ENCODE measurements around the gene C10orf71.

C10orf71 gene

GRCh38 chr10:49359349-49360270 is 60.6 kb downstream of the C10orf71 start:
- TF ChIP-seq, protein P1, sequence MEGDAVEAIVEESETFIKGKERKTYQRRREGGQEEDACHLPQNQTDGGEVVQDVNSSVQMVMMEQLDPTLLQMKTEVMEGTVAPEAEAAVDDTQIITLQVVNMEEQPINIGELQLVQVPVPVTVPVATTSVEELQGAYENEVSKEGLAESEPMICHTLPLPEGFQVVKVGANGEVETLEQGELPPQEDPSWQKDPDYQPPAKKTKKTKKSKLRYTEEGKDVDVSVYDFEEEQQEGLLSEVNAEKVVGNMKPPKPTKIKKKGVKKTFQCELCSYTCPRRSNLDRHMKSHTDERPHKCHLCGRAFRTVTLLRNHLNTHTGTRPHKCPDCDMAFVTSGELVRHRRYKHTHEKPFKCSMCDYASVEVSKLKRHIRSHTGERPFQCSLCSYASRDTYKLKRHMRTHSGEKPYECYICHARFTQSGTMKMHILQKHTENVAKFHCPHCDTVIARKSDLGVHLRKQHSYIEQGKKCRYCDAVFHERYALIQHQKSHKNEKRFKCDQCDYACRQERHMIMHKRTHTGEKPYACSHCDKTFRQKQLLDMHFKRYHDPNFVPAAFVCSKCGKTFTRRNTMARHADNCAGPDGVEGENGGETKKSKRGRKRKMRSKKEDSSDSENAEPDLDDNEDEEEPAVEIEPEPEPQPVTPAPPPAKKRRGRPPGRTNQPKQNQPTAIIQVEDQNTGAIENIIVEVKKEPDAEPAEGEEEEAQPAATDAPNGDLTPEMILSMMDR (IDR thresholded peaks at IDR 0.05; ENCODE audit: extremely low read depth, insufficient read depth, missing control alignments), result no peak
- in situ Hi-C loops (cut with MboI; ENCODE audit: low pct_unique_long_range_greater_than_20kb, low sequenced_read_pairs, unreplicated experiment), result no loop called here
- DNase-seq (ENCODE audit: low spot score), result no peak

DNA sequence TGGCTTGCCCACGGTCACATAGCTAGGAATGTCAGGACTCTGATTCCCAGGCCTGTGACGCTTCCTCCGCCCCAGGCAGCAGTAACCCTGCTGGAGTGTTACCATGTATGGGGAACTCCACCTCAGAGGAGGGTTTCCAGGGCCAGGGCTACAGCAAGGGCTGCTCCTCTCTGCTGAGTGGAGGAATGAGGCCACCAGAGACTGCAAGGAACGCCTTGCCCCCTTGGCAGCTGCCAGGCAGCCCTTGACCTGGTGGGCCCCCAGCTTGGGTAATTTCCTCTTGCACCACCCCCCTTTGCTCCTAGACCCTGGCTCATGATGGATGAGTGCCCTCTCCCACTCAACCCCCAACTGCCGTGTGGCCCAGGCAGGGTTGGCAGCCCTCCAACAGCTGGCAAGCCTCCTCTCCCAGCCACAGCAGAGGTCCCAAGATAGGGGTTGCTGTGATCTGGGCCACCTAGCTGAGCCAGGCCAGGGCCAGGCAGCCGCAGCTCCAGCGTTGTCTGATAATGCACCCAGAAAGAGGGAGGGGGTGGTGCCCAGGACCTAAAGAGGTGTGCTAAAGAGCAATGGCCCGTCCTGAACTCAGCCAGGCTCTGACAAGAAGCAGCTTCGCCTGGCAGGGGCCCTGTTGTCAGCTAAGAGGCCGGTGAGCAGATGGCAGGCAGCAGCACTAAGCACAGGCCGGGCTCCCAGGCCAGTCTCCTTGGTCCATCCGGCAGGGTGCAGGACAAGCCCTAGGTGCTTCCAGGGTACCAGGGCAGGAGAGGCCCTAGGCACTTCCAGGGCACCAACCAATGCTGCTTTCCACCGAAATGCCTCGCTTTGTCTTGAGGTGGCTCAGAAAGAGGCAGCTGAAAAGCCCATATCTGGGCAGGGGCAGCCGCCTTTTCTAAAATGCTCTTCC is 61.6 kb downstream of the C10orf71 start:
- DNase-seq (ENCODE audit: low spot score), result no peak
- TF ChIP-seq, protein P1 (IDR thresholded peaks at IDR 0.05; ENCODE audit: extremely low read depth, insufficient read depth, missing control alignments), result no peak
- in situ Hi-C loops (cut with MboI; ENCODE audit: low pct_unique_long_range_greater_than_20kb, low sequenced_read_pairs, unreplicated experiment), result no loop called here

DNA sequence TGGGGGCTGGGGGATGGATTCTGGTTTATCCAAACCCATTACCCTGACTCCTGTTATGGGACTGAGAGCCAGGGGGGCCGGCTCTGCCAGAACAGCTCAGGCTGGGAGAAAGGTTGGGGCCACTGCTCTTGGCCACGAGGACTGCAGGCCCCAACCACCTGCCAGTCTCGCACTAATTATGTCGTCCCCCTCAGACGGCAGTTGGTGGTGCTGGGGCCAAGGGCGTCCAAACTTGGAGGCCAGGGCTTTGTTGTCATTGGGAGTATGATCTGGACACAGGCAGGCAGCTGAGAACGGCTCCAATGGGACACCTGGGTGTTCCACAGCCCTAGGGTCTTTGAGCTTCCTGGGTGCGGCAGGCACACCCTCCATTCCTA is 62.2 kb downstream of the C10orf71 start:
- DNase-seq (ENCODE audit: low spot score), result no peak
- in situ Hi-C loops (cut with MboI; ENCODE audit: low pct_unique_long_range_greater_than_20kb, low sequenced_read_pairs, unreplicated experiment), result no loop called here
- TF ChIP-seq, protein P1 (IDR thresholded peaks at IDR 0.05; ENCODE audit: extremely low read depth, insufficient read depth, missing control alignments), result no peak

DNA sequence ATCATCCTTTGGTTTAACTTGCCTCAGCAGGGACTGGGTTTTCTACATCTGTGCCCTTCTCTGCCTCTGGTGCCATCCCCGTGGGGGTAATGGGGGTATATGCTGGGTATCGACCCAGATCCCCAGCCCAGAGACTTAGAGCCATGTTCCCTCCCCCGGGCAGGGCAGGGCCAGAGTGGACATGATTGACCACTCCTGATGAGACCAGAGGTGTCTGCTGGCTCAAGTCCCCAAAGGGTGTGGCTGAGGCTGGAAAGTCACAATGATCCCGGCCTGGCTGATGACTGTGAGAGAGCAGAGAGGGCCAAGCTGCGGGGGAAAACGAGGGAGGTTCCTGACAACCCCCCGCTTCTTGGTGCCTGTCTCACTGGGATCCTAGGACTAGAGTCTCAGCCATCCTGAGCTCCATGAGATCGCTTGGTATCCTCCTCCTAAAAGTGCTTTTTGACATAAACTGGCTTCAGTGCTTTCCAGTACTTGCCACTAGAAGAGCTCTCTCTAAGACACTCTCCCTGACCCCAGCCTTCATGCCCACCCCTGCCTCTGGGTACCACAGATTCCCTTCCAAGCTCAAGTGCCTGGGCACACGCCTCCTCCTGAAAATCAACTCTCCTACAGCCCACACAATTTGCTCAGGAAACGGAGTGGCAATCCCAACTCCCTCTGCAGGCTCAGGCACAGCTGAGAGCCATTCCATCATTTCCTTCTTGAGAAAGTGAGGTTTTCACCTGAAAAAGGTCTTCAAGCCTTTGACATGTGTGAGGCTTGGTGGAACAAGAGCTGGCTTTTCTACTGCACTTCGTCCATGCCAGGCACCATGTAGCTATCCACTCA is 63.0 kb downstream of the C10orf71 start:
- TF ChIP-seq, protein P1 (IDR thresholded peaks at IDR 0.05; ENCODE audit: extremely low read depth, insufficient read depth, missing control alignments), result no peak
- no peak for DNase-seq (ENCODE audit: low spot score)
- in situ Hi-C loops (cut with MboI; ENCODE audit: low pct_unique_long_range_greater_than_20kb, low sequenced_read_pairs, unreplicated experiment), result no loop called here

DNA sequence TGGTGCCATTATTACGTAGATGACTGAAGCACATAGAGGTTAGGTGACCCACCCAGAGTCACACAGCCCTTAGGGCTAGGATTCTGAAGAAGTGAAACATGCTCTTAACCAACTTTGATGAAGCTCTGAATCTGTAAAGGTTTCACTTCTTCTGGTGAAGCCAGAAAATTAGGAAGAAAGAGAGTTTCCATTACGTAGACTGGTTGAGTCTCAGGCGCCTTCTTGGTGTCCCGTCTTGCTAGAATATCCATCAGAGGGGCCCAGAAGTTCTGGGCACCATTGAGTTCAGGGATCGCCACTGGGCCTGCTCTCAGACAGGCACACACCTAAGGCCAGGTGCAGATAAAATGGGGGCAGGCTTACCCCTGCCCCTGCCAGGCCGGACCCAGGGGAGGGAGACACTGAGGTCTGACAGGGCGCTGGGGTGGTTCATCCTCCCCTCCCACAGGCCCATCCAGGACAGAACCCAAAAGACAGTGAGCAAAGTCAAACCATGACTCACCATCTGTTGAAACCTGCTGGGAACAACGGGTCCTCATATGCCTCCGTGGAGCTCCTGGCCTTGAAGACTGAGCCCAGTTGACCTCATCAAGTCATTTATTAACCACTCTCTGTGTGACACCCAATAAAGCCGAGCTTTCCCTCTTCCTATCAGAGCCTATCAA is 63.8 kb downstream of the C10orf71 start:
- TF ChIP-seq, protein P1 (IDR thresholded peaks at IDR 0.05; ENCODE audit: extremely low read depth, insufficient read depth, missing control alignments), result no peak
- in situ Hi-C loops (cut with MboI; ENCODE audit: low pct_unique_long_range_greater_than_20kb, low sequenced_read_pairs, unreplicated experiment), result no loop called here
- DNase-seq (ENCODE audit: low spot score), result peak; percentile 66

Data from GM13977 (cell line).